Lung (tissue), 12 donors: ENCODE data around the gene AHCYL2. TPM values are rescaled to one million over a fixed set of nuclear protein-coding genes. Genes with fewer than 3 reads are reported as not detected.
"Not testable (repeated sequence)": the region's sequence is repeated elsewhere in the genome, so short reads cannot be mapped to it uniquely, and the experiment has no call there.

Source experiments
- ATAC-seq: fragments of 200-7000 bp; cut with Tn5 transposase; one replicate; pipeline ENCODE4 v1.9.1; 2020; ENCODE audit warnings: moderate number of reproducible peaks; ENCODE audit not compliant: insufficient read depth, low FRiP score
- DNase-seq, 3 donors: peaks; one replicate each; pipeline ENCODE4 v3.0.0-alpha.2; 2013 to 2017
- H3K27ac ChIP-seq, 2 donors: one replicate each; pipeline ENCODE4 v1.5.1; 2013; ENCODE audit warnings: mild to moderate bottlenecking in 2 of 2, moderate library complexity in 2 of 2, control low read depth in 1 of 2, inconsistent platforms in 1 of 2, low read depth in 1 of 2, low read length in 1 of 2
- H3K27me3 ChIP-seq, 3 donors: one replicate each; pipeline ENCODE4 v1.5.1; 2013; ENCODE audit warnings: low read length in 2 of 3; ENCODE audit not compliant: control insufficient read depth in 3 of 3, insufficient read depth in 3 of 3
- H3K36me3 ChIP-seq, 4 donors: one replicate each; pipeline ENCODE4 v1.5.1; 2013; ENCODE audit warnings: low read length in 4 of 4, mild to moderate bottlenecking in 1 of 4, moderate library complexity in 1 of 4; ENCODE audit not compliant: control insufficient read depth in 4 of 4, insufficient read depth in 4 of 4
- H3K4me1 ChIP-seq, 5 donors: one replicate each; pipeline ENCODE4 v1.5.1; 2013; ENCODE audit warnings: low read length in 5 of 5, mild to moderate bottlenecking in 2 of 5, moderate library complexity in 1 of 5; ENCODE audit not compliant: control insufficient read depth in 5 of 5, insufficient read depth in 5 of 5
- H3K4me3 ChIP-seq: one replicate; pipeline ENCODE4 v1.5.1; 2013; ENCODE audit warnings: mild to moderate bottlenecking, control low read depth, moderate library complexity
- H3K9ac ChIP-seq, 2 donors: one replicate each; pipeline ENCODE4 v1.5.1; 2013; ENCODE audit warnings: low read length in 2 of 2, control low read depth in 1 of 2; ENCODE audit not compliant: insufficient read depth in 1 of 2
- H3K9me3 ChIP-seq, 4 donors: one replicate each; pipeline ENCODE4 v1.5.1; 2013; ENCODE audit warnings: low read length in 3 of 4, mild to moderate bottlenecking in 1 of 4, moderate library complexity in 1 of 4; ENCODE audit not compliant: control insufficient read depth in 4 of 4, insufficient read depth in 3 of 4
- WGBS, 2 donors: extraction: QIAGEN DNeasy Blood & Tissue Kit; methylation state at CpG; one replicate each; pipeline ENCODE4 v1.1.7; 2013; 5-methylcytosine and 5-hydroxymethylcytosine counted together
- polyA plus RNA-seq, 2 donors: library from polyadenylated mRNA; stranded (reverse); fragments of 200-250 nt; gene quantifications; one replicate each; pipeline ENCODE4 v1.2.1, GENCODE V29; 2013
- total RNA-seq, 2 donors: library from RNA; depleted of rRNA in 1 of 2; stranded (reverse); fragments of >200 nt in 1 of 2; gene quantifications; one replicate each; pipeline ENCODE4 v1.2.1, GENCODE V29; 2014 to 2021
- TF ChIP-seq, protein P1 (sequence below): IDR thresholded peaks from 2 replicates; pipeline ENCODE4 v1.5.1; 2012; ENCODE audit warnings: mild to moderate bottlenecking; ENCODE audit errors: control extremely low read depth, extremely low read depth
- donor health status: control.
- donor health status: control.
- donor health status: Bipolar disorder and iron deficiency.
- donor health status: healthy.
- donor health status: DM: yes; HTN: yes; CAD: no.

The AHCYL2 gene
- total and polyA plus RNA-seq, 4 donors: 16.3 to 172 (median 93.8) TPM

DNA sequence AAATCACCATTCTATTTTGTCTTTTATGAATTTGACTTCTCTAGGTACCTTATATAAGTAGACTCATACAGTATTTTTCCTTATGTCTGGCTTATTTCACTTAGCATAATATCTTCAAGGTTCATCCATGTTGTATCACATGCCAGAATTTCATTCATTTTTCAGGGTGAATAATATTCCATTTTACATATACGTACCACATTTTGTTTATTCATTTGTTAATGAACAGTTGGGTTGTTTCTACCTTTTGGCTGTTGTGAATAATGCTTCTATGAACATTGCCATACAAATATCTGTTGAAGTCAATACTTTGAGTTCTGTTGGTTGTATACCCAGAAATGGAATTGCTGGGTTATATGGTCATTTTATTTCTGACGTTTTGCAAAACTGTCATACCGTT lies 20.7 kb downstream of the AHCYL2 start:
- Histone ChIP-seq H3K27ac (no peak overlapping the region), H3K9ac (no peak overlapping the region), H3K4me1 (no peaks in the 10 kb centered on the region), H3K27me3 (no peaks in the 10 kb centered on the region), H3K4me3 (no peak overlapping the region), H3K36me3 (no peaks in the 10 kb centered on the region), H3K9me3 (no peaks in the 10 kb centered on the region)
- WGBS, 2 donors: 76 to 96% methylated on average over 3 of the region's 3 CpGs
- no peak for DNase-seq
- TF ChIP-seq, protein P1, sequence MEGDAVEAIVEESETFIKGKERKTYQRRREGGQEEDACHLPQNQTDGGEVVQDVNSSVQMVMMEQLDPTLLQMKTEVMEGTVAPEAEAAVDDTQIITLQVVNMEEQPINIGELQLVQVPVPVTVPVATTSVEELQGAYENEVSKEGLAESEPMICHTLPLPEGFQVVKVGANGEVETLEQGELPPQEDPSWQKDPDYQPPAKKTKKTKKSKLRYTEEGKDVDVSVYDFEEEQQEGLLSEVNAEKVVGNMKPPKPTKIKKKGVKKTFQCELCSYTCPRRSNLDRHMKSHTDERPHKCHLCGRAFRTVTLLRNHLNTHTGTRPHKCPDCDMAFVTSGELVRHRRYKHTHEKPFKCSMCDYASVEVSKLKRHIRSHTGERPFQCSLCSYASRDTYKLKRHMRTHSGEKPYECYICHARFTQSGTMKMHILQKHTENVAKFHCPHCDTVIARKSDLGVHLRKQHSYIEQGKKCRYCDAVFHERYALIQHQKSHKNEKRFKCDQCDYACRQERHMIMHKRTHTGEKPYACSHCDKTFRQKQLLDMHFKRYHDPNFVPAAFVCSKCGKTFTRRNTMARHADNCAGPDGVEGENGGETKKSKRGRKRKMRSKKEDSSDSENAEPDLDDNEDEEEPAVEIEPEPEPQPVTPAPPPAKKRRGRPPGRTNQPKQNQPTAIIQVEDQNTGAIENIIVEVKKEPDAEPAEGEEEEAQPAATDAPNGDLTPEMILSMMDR: no peak
- no peak for ATAC-seq

GRCh38 chr7:129247087-129247486 lies 22.3 kb downstream of the AHCYL2 start:
- Histone ChIP-seq H3K36me3 (no peaks in the 10 kb centered on the region), H3K4me3 (no peak overlapping the region), H3K9ac (no peak overlapping the region), H3K4me1 (peaks cover 0 to 4% (median 0%) of the 10 kb centered on the region in 5 donors), H3K27ac (no peak overlapping the region), H3K27me3 (no peaks in the 10 kb centered on the region), H3K9me3 (no peaks in the 10 kb centered on the region)
- DNase-seq (no peak), ATAC-seq (no peak)
- TF ChIP-seq, protein P1: no peak
- 52 to 54% methylated on average over 2 of the region's 2 CpGs for WGBS, 2 donors

- Histone ChIP-seq H3K4me3 (no peak overlapping the region), H3K4me1 (peaks cover 0 to 4% (median 0%) of the 10 kb centered on the region in 5 donors), H3K27me3 (no peaks in the 10 kb centered on the region), H3K9me3 (no peaks in the 10 kb centered on the region), H3K9ac (no peak overlapping the region), H3K27ac (no peak overlapping the region), H3K36me3 (no peaks in the 10 kb centered on the region)
- TF ChIP-seq, protein P1: no peak
- WGBS, 2 donors: 85 to 93% methylated on average over 2 of the region's 2 CpGs
- ATAC-seq: no peak
- no peak for DNase-seq
Observed at GRCh38 chr7:129252128-129252527, 27.3 kb downstream of the AHCYL2 start.

DNA sequence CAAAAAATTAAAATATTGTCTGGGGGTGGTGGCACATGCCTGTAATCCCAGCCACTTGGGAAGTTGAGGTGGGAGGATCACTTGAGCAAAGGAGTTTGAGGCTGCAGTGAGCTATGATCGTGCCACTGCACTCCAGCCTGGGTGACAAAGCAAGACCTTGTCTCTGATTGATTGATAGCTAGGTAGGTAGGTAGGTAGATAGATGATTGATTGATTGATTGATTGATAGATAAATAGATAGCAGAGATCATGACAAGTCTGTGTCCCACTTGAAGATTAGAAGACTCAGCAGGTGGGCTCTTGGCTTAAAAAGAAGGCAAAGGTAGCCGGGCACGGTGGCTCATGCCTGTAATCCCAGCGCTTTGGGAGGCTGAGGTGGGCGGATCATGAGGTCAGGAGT lies 27.8 kb downstream of the AHCYL2 start:
- not testable (repeated sequence) for ATAC-seq, DNase-seq, H3K27ac ChIP-seq, H3K9me3 ChIP-seq, H3K9ac ChIP-seq, H3K4me1 ChIP-seq, H3K36me3 ChIP-seq, H3K4me3 ChIP-seq, H3K27me3 ChIP-seq
- 97 to 100% methylated on average over 5 of the region's 5 CpGs for WGBS, 2 donors
